Measurements from ENCODE around the gene PRKN.

DNA sequence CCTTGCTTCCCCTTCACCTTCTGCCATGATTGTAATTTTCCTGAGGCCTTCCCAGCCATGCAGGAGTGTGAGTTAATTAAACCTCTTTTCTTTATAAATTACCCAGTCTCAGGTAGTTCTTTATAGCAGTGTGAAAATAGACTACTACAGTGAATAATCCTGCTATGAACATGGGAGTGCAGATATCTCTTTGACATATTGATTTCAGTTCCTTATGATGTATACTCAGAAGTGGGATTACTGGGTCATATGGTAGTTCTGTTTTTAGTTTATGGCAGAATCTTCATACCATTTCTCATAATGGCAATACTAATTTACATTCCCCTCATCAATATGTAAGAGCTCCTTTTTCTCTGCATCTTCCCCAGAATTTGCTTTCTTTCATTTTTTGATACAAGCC, 26.2 kb upstream of the PRKN start:
- no peak for TF ChIP-seq ZNF282 (CRISPR knock-in tag; IDR thresholded peaks at IDR 0.05)
- TF ChIP-seq TEAD1 (CRISPR knock-in tag; IDR thresholded peaks at IDR 0.05), result no peak
- TF ChIP-seq, protein P1, sequence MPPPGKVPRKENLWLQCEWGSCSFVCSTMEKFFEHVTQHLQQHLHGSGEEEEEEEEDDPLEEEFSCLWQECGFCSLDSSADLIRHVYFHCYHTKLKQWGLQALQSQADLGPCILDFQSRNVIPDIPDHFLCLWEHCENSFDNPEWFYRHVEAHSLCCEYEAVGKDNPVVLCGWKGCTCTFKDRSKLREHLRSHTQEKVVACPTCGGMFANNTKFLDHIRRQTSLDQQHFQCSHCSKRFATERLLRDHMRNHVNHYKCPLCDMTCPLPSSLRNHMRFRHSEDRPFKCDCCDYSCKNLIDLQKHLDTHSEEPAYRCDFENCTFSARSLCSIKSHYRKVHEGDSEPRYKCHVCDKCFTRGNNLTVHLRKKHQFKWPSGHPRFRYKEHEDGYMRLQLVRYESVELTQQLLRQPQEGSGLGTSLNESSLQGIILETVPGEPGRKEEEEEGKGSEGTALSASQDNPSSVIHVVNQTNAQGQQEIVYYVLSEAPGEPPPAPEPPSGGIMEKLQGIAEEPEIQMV (tag; conservative IDR thresholded peaks at IDR 0.05; ENCODE audit: low read depth), result no peak
- TF ChIP-seq YY1 (IDR thresholded peaks at IDR 0.05; ENCODE audit: borderline replicate concordance in 1 of 3, control insufficient read depth in 1 of 3, extremely low read depth in 1 of 3, insufficient read depth in 3 of 3, insufficient read length in 1 of 3, insufficient replicate concordance in 2 of 3, low read depth in 1 of 3, low read length in 2 of 3), result no peak
- no peak for TF ChIP-seq ZNF311 (CRISPR knock-in tag; IDR thresholded peaks at IDR 0.05)
- TF ChIP-seq, protein P2, sequence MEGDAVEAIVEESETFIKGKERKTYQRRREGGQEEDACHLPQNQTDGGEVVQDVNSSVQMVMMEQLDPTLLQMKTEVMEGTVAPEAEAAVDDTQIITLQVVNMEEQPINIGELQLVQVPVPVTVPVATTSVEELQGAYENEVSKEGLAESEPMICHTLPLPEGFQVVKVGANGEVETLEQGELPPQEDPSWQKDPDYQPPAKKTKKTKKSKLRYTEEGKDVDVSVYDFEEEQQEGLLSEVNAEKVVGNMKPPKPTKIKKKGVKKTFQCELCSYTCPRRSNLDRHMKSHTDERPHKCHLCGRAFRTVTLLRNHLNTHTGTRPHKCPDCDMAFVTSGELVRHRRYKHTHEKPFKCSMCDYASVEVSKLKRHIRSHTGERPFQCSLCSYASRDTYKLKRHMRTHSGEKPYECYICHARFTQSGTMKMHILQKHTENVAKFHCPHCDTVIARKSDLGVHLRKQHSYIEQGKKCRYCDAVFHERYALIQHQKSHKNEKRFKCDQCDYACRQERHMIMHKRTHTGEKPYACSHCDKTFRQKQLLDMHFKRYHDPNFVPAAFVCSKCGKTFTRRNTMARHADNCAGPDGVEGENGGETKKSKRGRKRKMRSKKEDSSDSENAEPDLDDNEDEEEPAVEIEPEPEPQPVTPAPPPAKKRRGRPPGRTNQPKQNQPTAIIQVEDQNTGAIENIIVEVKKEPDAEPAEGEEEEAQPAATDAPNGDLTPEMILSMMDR (IDR thresholded peaks at IDR 0.05 in 2 of 3, conservative IDR thresholded peaks at IDR 0.05 in 1 of 3; ENCODE audit: insufficient read depth in 2 of 3, low read depth in 1 of 3, low read length in 3 of 3), result no peak
- TF ChIP-seq SETDB1 (IDR thresholded peaks at IDR 0.05; ENCODE audit: low read length), result no peak
- TF ChIP-seq FOS (IDR thresholded peaks at IDR 0.05; ENCODE audit: extremely low read depth, insufficient read length), result no peak
- TF ChIP-seq MAFF (IDR thresholded peaks at IDR 0.05; ENCODE audit: low read length), result no peak
- TF ChIP-seq, protein P3, sequence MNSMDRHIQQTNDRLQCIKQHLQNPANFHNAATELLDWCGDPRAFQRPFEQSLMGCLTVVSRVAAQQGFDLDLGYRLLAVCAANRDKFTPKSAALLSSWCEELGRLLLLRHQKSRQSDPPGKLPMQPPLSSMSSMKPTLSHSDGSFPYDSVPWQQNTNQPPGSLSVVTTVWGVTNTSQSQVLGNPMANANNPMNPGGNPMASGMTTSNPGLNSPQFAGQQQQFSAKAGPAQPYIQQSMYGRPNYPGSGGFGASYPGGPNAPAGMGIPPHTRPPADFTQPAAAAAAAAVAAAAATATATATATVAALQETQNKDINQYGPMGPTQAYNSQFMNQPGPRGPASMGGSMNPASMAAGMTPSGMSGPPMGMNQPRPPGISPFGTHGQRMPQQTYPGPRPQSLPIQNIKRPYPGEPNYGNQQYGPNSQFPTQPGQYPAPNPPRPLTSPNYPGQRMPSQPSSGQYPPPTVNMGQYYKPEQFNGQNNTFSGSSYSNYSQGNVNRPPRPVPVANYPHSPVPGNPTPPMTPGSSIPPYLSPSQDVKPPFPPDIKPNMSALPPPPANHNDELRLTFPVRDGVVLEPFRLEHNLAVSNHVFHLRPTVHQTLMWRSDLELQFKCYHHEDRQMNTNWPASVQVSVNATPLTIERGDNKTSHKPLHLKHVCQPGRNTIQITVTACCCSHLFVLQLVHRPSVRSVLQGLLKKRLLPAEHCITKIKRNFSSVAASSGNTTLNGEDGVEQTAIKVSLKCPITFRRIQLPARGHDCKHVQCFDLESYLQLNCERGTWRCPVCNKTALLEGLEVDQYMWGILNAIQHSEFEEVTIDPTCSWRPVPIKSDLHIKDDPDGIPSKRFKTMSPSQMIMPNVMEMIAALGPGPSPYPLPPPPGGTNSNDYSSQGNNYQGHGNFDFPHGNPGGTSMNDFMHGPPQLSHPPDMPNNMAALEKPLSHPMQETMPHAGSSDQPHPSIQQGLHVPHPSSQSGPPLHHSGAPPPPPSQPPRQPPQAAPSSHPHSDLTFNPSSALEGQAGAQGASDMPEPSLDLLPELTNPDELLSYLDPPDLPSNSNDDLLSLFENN (IDR thresholded peaks at IDR 0.05; ENCODE audit: low read depth in 2 of 2, low read length in 2 of 2), result no peak
- TF ChIP-seq, protein P4, sequence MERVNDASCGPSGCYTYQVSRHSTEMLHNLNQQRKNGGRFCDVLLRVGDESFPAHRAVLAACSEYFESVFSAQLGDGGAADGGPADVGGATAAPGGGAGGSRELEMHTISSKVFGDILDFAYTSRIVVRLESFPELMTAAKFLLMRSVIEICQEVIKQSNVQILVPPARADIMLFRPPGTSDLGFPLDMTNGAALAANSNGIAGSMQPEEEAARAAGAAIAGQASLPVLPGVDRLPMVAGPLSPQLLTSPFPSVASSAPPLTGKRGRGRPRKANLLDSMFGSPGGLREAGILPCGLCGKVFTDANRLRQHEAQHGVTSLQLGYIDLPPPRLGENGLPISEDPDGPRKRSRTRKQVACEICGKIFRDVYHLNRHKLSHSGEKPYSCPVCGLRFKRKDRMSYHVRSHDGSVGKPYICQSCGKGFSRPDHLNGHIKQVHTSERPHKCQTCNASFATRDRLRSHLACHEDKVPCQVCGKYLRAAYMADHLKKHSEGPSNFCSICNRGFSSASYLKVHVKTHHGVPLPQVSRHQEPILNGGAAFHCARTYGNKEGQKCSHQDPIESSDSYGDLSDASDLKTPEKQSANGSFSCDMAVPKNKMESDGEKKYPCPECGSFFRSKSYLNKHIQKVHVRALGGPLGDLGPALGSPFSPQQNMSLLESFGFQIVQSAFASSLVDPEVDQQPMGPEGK (CRISPR knock-in tag; IDR thresholded peaks at IDR 0.05; ENCODE audit: borderline replicate concordance), result no peak
- TF ChIP-seq POLR2A (conservative IDR thresholded peaks at IDR 0.05), result no peak
